Mesenteric fat pad (tissue), 1 donor: Measurements from ENCODE around the gene E2F3. TPM values are rescaled to one million over a fixed set of nuclear protein-coding genes. Genes with fewer than 3 reads are reported as not detected.
A peak's percentile ranks its signal among the peaks of the same experiment; 100 is the strongest.
"Not testable (repeated sequence)": the region's sequence is repeated elsewhere in the genome, so short reads cannot be mapped to it uniquely, and the experiment has no call there.

Source experiments
- DNase-seq: peaks from one replicate; pipeline ENCODE4 v3.0.0-alpha.2; 2020; ENCODE audit warnings: low spot score
- total RNA-seq: library from RNA; stranded (reverse); fragmentation: NEBNext Ultra II Directional; extraction: Animal tissue kit (Norgen Biotek cat#: 25700); gene quantifications from one replicate; pipeline ENCODE4 v1.2.1, GENCODE V29; 2021
- donor health status: DM: yes; HTN: yes; CAD: no.

Gene E2F3
- total RNA-seq, 1 donor from 2014 or later: 15.6 TPM

GRCh38 chr6:20525208-20525607 is 123.5 kb downstream of the E2F3 start:
- not testable (repeated sequence) for DNase-seq

GRCh38 chr6:20529086-20529448 is 127.4 kb downstream of the E2F3 start:
- DNase-seq: not testable (repeated sequence)

DNA sequence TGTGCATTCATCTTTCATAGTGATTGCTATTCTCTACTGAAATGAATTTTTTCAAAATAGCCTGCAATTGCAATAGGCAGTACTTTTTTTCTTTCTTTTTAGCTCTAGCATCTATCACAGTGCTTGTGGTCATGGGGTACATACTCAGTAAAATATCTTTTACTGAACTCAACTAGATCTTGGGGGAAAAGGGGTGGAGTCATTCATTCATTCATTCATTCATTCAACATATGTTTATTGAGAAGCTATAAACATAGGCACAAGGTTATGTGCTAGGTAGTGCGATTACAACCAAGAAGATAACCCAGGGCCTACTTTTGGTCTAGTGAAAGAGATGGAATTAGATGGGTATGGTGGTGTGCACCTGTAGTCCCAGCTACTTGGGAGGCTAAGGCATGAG is 131.2 kb downstream of the E2F3 start:
- DNase-seq: no peak

DNA sequence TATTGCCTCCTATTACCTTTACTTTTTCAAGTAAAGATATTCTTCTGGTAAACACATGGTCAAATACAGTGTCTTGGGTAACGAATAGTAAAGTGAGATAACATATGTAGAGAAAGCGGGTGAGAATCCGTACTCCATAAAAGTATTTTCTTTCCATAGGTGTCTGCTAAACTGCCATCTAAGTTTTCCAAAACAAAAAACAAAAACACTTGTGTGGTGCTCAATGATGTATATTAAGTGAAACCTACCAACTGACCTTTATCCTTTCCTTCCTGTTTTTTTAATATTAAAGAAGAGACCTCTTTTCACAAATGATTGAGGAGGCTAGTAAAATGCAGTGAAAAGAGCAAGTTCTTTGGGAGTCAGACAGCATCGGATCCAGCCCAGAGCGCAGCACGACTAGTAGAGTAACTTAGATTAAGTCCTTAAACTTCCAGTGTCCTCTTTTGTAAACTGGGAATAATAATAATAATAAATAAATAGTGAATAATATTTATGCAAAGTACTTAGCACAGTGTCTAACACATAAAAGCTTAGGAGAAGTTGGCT is 132.1 kb downstream of the E2F3 start:
- no peak for DNase-seq

DNA sequence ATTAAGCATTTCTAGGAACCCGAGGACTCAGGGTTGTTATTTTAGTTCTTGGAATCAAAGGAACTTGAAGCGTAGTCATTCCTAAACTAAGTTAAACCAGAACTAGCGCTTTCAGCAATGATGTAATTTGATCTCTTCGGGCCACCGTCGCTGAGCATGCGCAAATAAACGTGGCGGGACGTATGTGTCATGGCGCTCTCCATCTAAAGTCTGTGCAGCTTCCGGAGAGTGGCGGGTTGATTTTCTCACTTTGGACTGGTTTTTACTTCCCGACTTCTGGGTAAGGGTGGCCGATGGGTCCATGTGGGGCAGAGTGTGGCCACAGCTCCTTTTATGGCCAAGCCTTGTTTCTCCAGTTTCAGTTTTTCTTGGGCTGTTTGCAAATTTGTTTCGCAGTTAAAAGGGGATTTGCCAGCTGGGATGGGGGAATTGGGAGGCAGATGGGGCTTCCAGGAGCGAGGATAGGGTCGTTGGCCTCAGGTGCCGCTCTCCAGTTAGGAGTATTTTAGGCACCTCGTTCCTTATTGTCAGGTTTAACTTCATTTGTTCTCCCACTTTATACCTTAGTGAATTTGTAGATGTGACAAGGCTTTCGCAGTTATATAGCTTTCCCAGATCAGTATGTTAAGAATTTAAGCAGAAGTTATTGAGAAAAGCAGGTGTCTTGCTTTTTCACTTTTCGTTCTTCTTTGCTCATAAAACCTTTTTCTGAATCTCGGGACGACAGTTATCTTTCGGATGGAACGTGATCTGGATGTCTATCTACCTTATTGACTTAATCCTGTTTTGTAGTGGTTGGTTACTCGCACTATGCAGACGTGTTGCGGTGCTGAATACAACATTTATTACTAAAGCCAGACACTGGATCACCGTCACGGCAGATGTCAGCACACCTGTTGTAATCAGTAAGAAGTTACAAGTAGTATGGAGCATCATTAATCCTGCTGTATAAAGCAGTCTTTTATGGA is 132.9 kb downstream of the E2F3 start, which contains the start of gene CDKAL1:
Gene CDKAL1, plus strand, starts transcription at position 163 of the 968 bp plus-strand sequence. CDS start 11,894 bp downstream, outside the sequence.
- DNase-seq: peak; percentile 92

GRCh38 chr6:20538131-20538662 is 136.5 kb downstream of the E2F3 start:
- no peak for DNase-seq

GRCh38 chr6:20538907-20539306 is 137.2 kb downstream of the E2F3 start:
- no peak for DNase-seq

GRCh38 chr6:20539387-20539786 is 137.7 kb downstream of the E2F3 start:
- no peak for DNase-seq

- DNase-seq: no peak
Observed at GRCh38 chr6:20540683-20541082, 139.0 kb downstream of the E2F3 start.

DNA sequence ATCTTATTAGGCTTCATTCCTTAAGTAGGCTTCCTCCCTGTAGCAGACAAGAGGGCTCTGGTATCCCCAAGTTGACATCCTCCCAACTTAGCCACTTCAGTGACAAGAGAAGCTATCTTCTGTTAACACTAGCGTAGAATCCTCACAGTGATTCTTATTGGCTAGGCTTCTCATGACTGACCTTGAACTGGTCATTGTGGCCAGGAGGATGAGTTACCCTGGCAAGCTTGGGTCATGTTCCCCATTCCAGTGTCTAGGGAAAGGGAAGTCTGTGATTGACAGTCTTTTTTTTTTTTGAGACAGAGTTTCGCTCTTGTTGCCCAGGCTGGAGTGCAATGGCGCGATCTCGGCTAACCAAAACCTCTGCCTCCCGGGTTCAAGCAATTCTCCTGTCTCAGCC is 139.7 kb downstream of the E2F3 start:
- no peak for DNase-seq

- no peak for DNase-seq
Observed at GRCh38 chr6:20542927-20543602, 141.4 kb downstream of the E2F3 start.

Other genes starting within 250 kb of the E2F3 start
- gene MBOAT1, start 189.4 kb upstream of the E2F3 start, total RNA-seq: 6.3 TPM
- 13.2 TPM for gene CDKAL1, start 132.6 kb downstream of the E2F3 start, total RNA-seq